ENCODE measurements around the gene AVP.

- TF ChIP-seq CTCF (IDR thresholded peaks at IDR 0.05) (no peak), POLR2A (IDR thresholded peaks at IDR 0.05) (no peak)
Observed at GRCh38 chr20:3074812-3075211, 9.7 kb downstream of the AVP start.
